C4-2B (cell line): ENCODE measurements around the gene HDAC4.

Source experiments
- CTCF ChIP-seq: fragments of 450-650 bp; conservative IDR thresholded peaks from 2 replicates; pipeline ENCODE4 v1.5.1; 2017; ENCODE audit warnings: mild to moderate bottlenecking
- ZFX ChIP-seq: fragments of 450-650 bp; IDR thresholded peaks from 2 replicates; pipeline ENCODE4 v1.6.1; 2017

DNA sequence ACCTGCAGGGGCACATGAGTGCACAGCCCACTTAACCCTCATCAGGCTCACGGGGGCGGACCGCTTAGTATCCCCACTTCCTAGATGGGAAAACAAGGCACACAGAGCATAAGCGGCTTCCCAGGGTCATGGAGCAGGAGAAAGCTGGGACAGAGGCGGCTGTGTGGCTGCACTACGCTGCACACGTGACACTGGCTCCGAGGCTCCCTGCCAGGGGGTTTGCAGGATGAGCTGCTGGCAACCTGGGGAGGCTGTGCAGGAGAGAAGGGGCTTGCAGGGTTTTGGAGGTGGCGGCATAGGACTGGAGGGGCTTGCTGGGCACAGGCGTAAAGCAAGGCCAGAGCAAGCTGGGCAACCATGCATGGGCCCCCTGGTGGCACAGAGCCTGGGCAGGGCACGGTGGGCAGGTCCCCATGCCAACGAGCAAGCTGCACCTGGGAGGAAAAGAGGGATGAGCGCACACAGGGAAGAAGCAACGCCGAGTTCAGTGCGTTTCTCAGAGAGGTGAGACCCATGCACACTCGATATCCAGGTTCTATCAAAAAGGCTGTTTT lies 268.6 kb downstream of the HDAC4 start:
- TF ChIP-seq CTCF (no peak), ZFX (no peak)
